ENCODE data around the gene TTC23.

- TF ChIP-seq CTCF (IDR thresholded peaks at IDR 0.05), result no peak
- no peak for TF ChIP-seq POLR2A (IDR thresholded peaks at IDR 0.05)
These were observed 33.2 kb upstream of the TTC23 start for GRCh38 chr15:99282586-99282985.

All from esophagus squamous epithelium (tissue), 4 donors.